Stomach (tissue), 9 donors: ENCODE results near the gene IPO11. TPM values are rescaled to one million over a fixed set of nuclear protein-coding genes. Genes with fewer than 3 reads are reported as not detected.

Experiments used
- DNase-seq, 2 donors: peaks; one replicate each; pipeline versions ENCODE4 v3.0.0 to v3.0.0-alpha.2; 2013 to 2019
- H3K27ac ChIP-seq, 5 donors: fragments of 200-600 bp in 4 of 5; sonication (generic) in 4 of 5; one replicate each; pipeline ENCODE4 v1.5.1; 2013 to 2019; ENCODE audit warnings: mild to moderate bottlenecking in 1 of 5, moderate library complexity in 1 of 5
- H3K27me3 ChIP-seq, 3 donors: fragments of 200-600 bp; sonication (generic); one replicate each; pipeline ENCODE4 v1.5.1; 2017 to 2019; ENCODE audit warnings: mixed run types in 1 of 3
- H3K36me3 ChIP-seq, 4 donors: fragments of 200-600 bp; sonication (generic); 1 replicate in 3 of 4; 2 replicates in 1 of 4; pipeline ENCODE4 v1.5.1; 2016 to 2019
- H3K4me1 ChIP-seq, 4 donors: fragments of 200-600 bp; sonication (generic); one replicate each; pipeline ENCODE4 v1.5.1; 2016 to 2019
- H3K4me3 ChIP-seq, 4 donors: fragments of 200-600 bp; sonication (generic) in 3 of 4; one replicate each; pipeline ENCODE4 v1.5.1; 2016 to 2019; ENCODE audit warnings: mild to moderate bottlenecking in 1 of 4
- H3K9me3 ChIP-seq, 4 donors: fragments of 200-600 bp; sonication (generic); one replicate each; pipeline ENCODE4 v1.5.1; 2016 to 2019
- EP300 ChIP-seq: sonication (generic); formaldehyde crosslinking; IDR thresholded peaks from one replicate; pipeline ENCODE4 v1.6.1; 2017; ENCODE audit warnings: antibody characterized with exemption
- POLR2A ChIP-seq, 4 donors: fragments of 450-650 bp; IDR thresholded peaks; one replicate each; pipeline ENCODE4 v1.6.1; 2016; ENCODE audit warnings: antibody characterized with exemption in 4 of 4, control low read depth in 2 of 4, mild to moderate bottlenecking in 1 of 4, moderate library complexity in 1 of 4
- POLR2AphosphoS5 ChIP-seq, 3 donors: sonication (generic); formaldehyde crosslinking; IDR thresholded peaks; one replicate each; pipeline ENCODE4 v1.6.1; 2016; ENCODE audit warnings: antibody characterized with exemption in 3 of 3
- WGBS, 5 donors: extraction: QIAGEN DNeasy Blood & Tissue Kit in 3 of 5; methylation state at CpG; one replicate each; pipeline versions ENCODE4 v1.1.5 to v1.1.7; 2013 to 2018; 5-methylcytosine and 5-hydroxymethylcytosine counted together
- intact Hi-C: fragments of 100-400 bp; cut with DNase I; formaldehyde crosslinking; loops from one replicate; pipeline ENCODE4 v1.15.1; 2023; ENCODE audit warnings: low total_unique reads
- polyA plus RNA-seq, 3 donors: library from polyadenylated mRNA; stranded (reverse); fragments of 200-250 nt; gene quantifications; one replicate each; pipeline ENCODE4 v1.2.3, GENCODE V29; 2013
- total RNA-seq, 5 donors: library from RNA; depleted of rRNA; stranded (reverse); fragments of >200 nt; gene quantifications; one replicate each; pipeline versions ENCODE4 v1.1.0 to v1.2.3, GENCODE V29; 2014 to 2016
- TF ChIP-seq, protein P1 (sequence below), 7 experiments: fragments of 450-650 bp in 4 of 7; fragments of 200-600 bp in 3 of 7; sonication (generic) in 3 of 7; IDR thresholded peaks; one replicate each; pipeline ENCODE4 v1.5.1; 2016 to 2019; ENCODE audit warnings: antibody characterized with exemption in 7 of 7, control low read depth in 2 of 7, mild to moderate bottlenecking in 1 of 7
- donor health status: healthy with polysubstance abuse.
- donor health status: Bipolar disorder and iron deficiency.
- donor health status: healthy.

Gene IPO11
- total and polyA plus RNA-seq, 8 donors, result 8.0 to 37.5 (median 9.8) TPM

DNA sequence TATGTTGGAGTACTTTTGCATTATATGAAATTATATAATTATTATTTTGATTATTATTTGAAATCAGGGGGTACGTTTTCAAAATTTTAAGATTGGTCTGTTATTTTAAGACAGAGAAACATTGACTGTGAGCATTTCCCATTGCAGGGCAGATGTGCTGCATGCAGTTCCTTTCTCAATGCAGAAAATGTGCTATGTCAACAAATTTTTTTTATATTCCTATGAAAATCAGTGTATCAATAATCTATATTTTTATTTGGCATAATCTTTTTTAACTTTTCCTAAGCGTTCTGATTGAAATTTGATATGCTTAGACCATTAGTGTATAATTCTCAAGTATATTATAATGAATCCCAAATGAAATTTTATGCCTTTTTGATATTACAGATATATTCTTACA lies 124.2 kb downstream of the IPO11 start:
- WGBS, 5 donors, result 92 to 97% (median 96%) methylated on average over 2 of the region's 2 CpGs
- TF ChIP-seq POLR2A (IDR thresholded peaks at IDR 0.05), result no peak
- TF ChIP-seq, protein P1, sequence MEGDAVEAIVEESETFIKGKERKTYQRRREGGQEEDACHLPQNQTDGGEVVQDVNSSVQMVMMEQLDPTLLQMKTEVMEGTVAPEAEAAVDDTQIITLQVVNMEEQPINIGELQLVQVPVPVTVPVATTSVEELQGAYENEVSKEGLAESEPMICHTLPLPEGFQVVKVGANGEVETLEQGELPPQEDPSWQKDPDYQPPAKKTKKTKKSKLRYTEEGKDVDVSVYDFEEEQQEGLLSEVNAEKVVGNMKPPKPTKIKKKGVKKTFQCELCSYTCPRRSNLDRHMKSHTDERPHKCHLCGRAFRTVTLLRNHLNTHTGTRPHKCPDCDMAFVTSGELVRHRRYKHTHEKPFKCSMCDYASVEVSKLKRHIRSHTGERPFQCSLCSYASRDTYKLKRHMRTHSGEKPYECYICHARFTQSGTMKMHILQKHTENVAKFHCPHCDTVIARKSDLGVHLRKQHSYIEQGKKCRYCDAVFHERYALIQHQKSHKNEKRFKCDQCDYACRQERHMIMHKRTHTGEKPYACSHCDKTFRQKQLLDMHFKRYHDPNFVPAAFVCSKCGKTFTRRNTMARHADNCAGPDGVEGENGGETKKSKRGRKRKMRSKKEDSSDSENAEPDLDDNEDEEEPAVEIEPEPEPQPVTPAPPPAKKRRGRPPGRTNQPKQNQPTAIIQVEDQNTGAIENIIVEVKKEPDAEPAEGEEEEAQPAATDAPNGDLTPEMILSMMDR (IDR thresholded peaks at IDR 0.05), result no peak
- TF ChIP-seq EP300, result no peak
- TF ChIP-seq POLR2AphosphoS5 (IDR thresholded peaks at IDR 0.05), result no peak
- H3K27me3 ChIP-seq, result no peaks in the 10 kb centered on the region

DNA sequence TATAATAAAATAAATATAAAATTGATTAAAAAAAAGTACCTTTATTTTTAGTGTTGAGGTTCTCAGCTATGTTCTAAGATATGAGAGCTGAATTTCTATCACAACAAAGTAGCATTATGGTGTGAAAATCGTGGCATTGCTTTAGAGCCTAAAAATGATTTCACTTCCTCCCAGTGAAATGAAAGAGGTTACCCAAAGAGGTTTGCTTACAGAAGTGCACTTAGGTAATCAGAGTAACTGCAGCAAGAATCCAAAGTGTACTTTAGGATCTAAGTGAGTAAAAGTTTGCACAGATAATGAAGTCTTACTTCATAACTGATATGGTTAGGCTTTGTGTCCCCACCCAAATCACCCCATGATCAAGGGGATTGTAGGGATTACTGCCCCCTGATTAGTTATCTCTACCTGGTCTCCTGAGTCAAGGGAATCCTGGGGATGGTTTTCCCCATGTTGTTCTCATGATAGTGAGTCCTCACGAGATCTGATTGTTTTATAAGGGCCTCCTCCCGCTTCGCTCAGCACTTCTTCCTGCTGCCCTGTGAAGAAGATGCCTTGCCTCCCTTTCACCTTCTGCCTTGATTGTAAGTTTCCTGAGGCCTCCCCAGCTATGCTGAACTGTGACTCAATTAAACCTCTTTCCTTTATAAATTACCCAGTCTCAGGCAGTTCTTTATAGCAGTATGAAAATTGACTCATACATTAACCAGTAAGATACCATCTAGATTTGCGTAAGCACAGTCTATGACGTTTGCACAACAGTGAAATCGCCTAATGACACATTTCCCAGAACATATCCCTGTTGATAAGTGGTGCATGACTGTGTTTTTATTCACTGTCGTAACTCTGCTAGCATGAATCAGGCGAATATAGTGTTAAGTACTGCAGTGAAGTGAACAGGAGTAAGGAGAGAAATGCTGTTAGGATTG lies 125.7 kb downstream of the IPO11 start:
- DNase-seq, result no peak
- 79 to 83% (median 81%) methylated on average over 9 of the region's 9 CpGs for WGBS, 5 donors
- no peaks in the 10 kb centered on the region for H3K4me1 ChIP-seq
- H3K4me3 ChIP-seq, result no peak overlapping the region
- H3K9me3 ChIP-seq, result no peaks in the 10 kb centered on the region
- intact Hi-C loops, result no loop called here
- no peak for TF ChIP-seq POLR2A (IDR thresholded peaks at IDR 0.05)
- no peak for TF ChIP-seq POLR2AphosphoS5 (IDR thresholded peaks at IDR 0.05)
- TF ChIP-seq, protein P1 (IDR thresholded peaks at IDR 0.05), result no peak
- TF ChIP-seq EP300, result no peak
- no peaks in the 10 kb centered on the region for H3K27me3 ChIP-seq
- H3K27ac ChIP-seq, result peak overlapping the region in 2 of 5 donors; percentile 11 to 24
- peaks cover 5 to 39% (median 21%) of the 10 kb centered on the region in 4 donors for H3K36me3 ChIP-seq

More for the DNA sequence above, 124.2 kb downstream of the IPO11 start:
- DNase-seq, result no peak
- H3K4me1 ChIP-seq, result no peaks in the 10 kb centered on the region
- intact Hi-C loops, result no loop called here
- H3K4me3 ChIP-seq, result no peak overlapping the region
- no peaks in the 10 kb centered on the region for H3K9me3 ChIP-seq
- H3K36me3 ChIP-seq, result peaks cover 5 to 44% (median 27%) of the 10 kb centered on the region in 4 donors
- no peak overlapping the region for H3K27ac ChIP-seq

DNA sequence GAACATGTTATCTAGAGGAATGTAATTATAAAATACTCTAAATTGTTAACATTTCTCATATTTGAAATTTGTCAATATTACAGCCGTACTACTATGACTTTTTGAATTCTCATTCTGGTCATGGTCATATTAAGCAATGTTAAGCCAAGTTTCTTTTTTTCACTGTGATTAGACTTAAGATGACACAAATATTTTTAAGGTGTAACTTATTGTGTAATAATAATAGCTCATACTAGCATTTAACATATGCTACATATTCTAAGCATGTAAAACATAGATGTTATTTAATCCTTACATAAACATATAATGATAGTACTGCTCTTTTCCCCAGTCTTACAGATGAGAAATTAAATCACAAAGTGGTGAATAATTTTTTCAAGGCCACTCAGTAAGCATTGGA lies 130.2 kb downstream of the IPO11 start:
- H3K4me3 ChIP-seq, result no peak overlapping the region
- H3K27me3 ChIP-seq, result no peaks in the 10 kb centered on the region
- peaks cover 5 to 39% (median 27%) of the 10 kb centered on the region in 4 donors for H3K36me3 ChIP-seq
- no peak for DNase-seq
- WGBS, 5 donors, result 98 to 100% (median 99%) methylated on average over 1 of the region's 1 CpG
- H3K27ac ChIP-seq, result no peak overlapping the region
- TF ChIP-seq POLR2AphosphoS5 (IDR thresholded peaks at IDR 0.05), result no peak
- TF ChIP-seq, protein P1 (IDR thresholded peaks at IDR 0.05), result no peak
- TF ChIP-seq POLR2A (IDR thresholded peaks at IDR 0.05), result no peak
- no peak for TF ChIP-seq EP300
- intact Hi-C loops, result no loop called here
- no peaks in the 10 kb centered on the region for H3K4me1 ChIP-seq
- H3K9me3 ChIP-seq, result no peaks in the 10 kb centered on the region

DNA sequence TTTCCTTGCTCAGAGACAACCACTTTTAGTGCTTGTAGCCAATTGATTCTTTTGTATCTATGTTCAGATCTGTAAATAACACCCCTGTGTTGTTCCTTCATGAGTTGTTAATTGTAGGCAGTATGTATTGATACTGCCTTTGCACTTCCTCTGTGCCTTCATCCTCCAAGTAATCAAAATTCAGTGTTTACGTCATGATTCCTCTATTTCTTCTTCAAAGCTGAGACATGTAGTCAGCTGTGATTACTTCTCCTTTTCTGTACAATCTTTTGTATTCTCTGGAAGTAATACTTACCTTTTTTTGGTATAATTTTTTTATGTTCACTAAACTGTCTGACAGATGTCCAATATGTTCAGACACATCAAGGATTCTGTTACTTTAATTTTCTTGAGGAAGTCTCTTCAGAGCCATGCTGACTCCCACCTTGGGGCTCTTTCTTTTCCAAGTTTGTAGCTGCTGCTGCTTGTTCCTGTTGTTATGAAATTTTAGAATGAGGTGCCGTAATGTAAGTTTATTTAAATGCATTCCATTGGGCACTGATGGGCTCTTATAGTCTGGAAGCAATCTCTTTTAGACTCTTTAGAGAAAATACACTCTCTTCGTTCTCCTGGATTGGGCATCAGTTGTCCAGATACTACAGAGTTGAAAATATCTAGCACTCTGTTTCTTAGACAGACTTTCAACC lies 135.5 kb downstream of the IPO11 start:
- H3K4me3 ChIP-seq, result no peak overlapping the region
- DNase-seq, result no peak
- WGBS, 5 donors, result 72 to 91% (median 85%) methylated on average over 3 of the region's 3 CpGs
- TF ChIP-seq, protein P1 (IDR thresholded peaks at IDR 0.05), result no peak
- no peak for TF ChIP-seq EP300
- no peak for TF ChIP-seq POLR2A (IDR thresholded peaks at IDR 0.05)
- no peak overlapping the region for H3K27ac ChIP-seq
- H3K4me1 ChIP-seq, result no peaks in the 10 kb centered on the region
- H3K27me3 ChIP-seq, result no peaks in the 10 kb centered on the region
- peaks cover 0 to 36% (median 21%) of the 10 kb centered on the region in 4 donors for H3K36me3 ChIP-seq
- H3K9me3 ChIP-seq, result no peaks in the 10 kb centered on the region
- intact Hi-C loops, result no loop called here
